ENCODE data around the gene CDKAL1.

DNA sequence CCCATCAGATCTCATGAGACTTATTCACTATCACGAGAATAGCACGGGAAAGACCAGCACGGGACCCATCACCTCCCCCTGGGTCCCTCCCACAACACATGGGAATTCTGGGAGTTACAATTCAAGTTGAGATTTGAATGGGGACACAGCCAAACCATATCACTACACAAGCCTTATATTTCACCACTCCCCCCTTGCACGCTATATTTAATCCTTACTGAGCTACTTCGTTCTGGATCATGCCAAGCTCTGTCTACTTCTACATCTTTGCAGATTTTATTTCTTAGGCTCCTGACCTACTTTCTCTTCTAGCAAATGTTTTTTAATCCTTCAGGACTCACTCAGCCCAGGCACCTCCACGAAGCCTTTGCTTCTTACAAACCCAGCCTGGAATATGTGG, 606.7 kb downstream of the CDKAL1 start:
- no peak for TF ChIP-seq POLR2A (IDR thresholded peaks at IDR 0.05)
- TF ChIP-seq, protein P1, sequence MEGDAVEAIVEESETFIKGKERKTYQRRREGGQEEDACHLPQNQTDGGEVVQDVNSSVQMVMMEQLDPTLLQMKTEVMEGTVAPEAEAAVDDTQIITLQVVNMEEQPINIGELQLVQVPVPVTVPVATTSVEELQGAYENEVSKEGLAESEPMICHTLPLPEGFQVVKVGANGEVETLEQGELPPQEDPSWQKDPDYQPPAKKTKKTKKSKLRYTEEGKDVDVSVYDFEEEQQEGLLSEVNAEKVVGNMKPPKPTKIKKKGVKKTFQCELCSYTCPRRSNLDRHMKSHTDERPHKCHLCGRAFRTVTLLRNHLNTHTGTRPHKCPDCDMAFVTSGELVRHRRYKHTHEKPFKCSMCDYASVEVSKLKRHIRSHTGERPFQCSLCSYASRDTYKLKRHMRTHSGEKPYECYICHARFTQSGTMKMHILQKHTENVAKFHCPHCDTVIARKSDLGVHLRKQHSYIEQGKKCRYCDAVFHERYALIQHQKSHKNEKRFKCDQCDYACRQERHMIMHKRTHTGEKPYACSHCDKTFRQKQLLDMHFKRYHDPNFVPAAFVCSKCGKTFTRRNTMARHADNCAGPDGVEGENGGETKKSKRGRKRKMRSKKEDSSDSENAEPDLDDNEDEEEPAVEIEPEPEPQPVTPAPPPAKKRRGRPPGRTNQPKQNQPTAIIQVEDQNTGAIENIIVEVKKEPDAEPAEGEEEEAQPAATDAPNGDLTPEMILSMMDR (IDR thresholded peaks at IDR 0.05) = no peak
